Medulla oblongata (tissue), 1 donor: Measurements from ENCODE around the gene TMF1.

Source experiments
- DNase-seq: peaks from one replicate; pipeline ENCODE4 v3.0.0-alpha.2; 2015; ENCODE audit errors: extremely low spot score

The TMF1 gene, protein sequence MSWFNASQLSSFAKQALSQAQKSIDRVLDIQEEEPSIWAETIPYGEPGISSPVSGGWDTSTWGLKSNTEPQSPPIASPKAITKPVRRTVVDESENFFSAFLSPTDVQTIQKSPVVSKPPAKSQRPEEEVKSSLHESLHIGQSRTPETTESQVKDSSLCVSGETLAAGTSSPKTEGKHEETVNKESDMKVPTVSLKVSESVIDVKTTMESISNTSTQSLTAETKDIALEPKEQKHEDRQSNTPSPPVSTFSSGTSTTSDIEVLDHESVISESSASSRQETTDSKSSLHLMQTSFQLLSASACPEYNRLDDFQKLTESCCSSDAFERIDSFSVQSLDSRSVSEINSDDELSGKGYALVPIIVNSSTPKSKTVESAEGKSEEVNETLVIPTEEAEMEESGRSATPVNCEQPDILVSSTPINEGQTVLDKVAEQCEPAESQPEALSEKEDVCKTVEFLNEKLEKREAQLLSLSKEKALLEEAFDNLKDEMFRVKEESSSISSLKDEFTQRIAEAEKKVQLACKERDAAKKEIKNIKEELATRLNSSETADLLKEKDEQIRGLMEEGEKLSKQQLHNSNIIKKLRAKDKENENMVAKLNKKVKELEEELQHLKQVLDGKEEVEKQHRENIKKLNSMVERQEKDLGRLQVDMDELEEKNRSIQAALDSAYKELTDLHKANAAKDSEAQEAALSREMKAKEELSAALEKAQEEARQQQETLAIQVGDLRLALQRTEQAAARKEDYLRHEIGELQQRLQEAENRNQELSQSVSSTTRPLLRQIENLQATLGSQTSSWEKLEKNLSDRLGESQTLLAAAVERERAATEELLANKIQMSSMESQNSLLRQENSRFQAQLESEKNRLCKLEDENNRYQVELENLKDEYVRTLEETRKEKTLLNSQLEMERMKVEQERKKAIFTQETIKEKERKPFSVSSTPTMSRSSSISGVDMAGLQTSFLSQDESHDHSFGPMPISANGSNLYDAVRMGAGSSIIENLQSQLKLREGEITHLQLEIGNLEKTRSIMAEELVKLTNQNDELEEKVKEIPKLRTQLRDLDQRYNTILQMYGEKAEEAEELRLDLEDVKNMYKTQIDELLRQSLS

DNA sequence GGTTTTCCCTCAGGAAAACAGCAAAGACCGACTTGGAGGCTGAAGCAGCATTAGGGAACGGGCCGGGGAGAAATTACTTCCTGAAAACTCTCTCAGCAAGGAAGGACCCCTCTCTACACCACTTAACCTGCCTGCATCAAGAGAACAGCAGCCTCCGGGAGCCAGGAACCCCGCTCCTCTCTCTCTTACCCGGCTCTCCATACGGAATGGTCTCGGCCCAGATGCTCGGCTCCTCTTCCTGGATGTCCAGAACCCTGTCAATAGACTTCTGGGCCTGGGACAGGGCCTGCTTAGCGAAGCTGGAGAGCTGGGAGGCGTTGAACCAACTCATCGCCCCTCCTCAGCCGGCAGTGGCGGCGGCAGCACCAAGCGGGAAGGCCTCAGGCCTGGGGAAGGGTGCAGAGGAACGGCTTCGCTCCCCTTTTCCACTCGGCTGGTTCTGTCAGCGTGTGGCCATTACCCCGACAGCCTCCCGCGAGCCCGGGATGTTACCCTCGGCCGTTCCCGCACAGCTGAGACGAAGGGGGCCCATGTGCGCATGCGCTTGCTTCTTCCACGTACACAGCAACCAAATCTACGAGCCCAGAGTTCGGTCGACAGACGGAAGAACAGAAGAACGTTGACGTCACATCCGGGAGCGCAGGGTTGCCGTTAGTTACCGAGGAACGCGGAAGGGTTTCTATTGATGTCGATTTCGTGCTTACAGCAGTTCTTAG is at the start of gene TMF1:
Gene TMF1 (minus strand): TSS at position 578 of the 716 bp plus-strand sequence. CDS start 247 bp downstream, at position 331.
- DNase-seq = peak; percentile 98

DNA sequence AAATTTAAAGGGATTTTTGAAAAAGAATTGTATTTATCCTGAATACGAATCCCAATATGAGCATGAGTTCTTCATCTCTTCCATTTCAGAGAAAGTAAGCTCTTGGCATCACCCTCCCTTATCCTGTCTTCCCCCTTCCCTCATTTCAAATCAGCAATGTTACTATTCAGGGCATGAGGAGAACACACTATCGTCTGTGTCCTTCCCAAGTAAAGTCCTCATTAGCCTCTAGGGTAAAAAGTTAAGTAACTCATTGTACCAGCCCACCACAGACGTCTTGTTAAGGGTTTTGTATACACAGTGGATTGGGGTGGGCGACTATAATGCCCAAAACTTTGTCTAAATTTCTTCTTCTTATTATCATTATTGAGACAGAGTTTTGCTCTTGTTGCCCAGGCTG is 47.4 kb upstream of the TMF1 start:
- no peak for DNase-seq

DNA sequence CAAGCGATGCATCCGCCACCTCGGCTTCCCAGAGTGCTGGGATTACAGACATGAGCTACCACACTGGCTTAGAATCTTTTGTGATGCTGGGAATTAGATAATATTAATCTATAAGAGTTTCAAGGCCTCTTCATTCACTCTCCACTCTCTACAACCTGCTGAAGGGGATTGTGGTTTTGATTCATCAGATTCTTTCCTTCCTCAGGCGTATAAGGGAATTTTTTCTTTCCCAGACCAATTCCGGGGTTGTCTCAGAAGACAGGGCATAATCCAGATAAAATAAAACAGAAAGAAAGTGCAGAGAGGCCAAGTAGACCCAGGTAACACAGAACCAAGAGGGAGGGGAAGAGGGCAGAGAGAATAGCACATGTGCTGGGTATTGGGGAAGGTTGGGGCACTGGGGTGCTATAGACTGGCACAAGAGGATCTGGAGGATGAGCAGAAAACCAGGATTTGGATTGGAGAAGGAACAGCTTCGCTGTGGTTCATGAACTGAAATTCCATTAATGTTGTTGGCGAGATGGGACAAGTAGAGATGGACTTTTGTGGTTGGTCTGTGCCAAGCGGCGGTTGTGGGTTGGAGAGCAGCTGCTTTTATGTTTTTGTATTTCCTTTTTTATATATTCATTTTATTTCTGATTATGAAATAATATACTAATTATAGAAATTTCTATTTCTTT is 45.4 kb upstream of the TMF1 start:
- DNase-seq = no peak

DNA sequence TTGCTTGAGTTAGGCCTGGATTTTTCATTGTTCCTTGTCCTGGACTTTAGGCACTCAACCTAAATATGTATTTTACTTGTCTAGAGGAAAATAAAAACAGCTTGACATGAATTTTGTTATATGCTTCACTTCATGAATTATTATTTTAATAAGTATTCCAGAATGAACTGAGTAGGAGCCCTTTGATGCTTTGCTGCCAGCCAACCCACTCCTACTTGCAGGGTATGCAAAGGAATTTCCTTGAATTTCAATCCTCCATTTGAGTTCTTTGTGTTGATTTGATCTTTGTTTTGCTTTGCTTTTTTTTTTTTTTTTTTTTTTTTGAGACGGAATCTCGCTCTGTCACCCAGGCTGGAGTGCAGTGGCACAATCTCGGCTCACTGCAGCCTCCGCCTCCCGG is 44.2 kb upstream of the TMF1 start:
- no peak for DNase-seq

DNA sequence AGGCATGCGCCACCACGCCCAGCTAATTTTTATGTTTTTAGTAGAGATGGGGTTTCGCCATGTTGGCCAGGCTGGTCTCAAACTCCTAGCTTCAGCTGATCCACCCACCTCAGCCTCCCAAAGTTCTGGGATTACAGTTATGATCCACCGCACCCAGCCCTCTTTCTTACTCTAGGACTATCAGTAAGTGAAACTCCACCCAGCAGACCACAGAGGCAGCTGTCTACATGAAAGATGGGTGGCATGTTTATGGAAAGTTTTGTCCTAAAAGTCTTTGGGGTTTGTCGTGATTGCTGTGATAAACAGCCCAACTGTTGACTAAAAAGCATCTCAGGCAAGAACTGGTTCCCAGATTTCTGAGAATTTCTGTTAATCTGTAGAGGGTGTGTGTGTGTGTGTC is 43.5 kb upstream of the TMF1 start:
- no peak for DNase-seq

DNA sequence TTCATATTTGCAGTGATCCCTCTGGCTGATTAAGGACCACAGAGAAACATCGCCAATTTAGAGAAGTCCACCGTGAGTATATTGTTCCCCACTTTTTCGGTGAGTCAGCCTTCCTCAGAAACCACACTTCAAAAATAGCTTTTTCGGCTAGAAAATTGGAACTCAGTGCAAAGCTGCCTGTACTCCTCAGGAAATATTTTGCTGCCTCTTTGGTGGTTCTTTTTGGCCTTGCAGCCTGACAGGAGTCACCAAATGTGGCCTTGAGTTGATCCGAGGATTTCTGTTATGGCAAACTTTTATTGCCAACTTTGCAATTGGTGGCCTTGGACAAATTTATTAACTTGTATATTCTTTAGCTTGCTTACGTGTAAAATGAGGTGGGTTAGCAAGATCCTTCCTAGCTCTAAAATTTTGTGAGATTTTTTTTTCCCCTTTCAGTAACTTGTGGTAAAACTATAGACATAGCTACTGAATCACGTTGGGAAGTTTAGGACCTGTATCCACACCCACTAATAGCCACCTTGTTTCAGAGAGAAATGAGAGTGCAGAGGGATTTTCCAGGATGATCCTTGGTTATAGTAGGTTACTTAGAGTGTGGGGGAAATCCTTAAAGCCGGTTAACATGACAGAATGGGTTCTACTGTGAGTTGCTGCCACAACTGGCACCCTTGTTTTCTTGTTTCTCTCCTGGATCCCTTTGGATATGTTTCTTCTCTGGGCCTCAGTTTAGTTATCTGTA is 42.5 kb upstream of the TMF1 start:
- DNase-seq = peak; percentile 79

DNA sequence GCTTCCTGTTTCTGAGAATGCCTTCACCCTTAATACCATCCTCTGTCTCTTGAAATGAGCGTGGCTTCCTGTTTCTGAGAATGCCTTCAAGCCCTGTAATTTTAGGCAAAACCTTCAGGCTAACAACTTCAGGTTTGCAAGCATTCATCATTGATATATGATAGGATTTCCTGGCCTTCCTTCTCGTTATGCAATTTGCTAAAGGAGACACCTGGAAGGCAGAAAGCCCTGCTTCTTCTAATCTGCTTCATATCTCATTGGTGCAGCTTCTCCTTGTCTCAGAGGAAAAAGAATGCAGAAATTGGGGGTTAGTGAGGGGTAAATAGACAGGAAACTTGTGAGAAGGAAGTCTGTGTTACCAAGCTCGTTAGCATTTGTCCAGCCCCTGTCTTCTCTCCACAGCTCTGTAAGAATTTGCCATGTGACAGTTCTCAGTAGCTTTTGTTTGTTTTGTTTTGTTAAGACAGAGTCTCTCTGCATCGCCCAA is 39.9 kb upstream of the TMF1 start:
- DNase-seq = peak; percentile 92

DNA sequence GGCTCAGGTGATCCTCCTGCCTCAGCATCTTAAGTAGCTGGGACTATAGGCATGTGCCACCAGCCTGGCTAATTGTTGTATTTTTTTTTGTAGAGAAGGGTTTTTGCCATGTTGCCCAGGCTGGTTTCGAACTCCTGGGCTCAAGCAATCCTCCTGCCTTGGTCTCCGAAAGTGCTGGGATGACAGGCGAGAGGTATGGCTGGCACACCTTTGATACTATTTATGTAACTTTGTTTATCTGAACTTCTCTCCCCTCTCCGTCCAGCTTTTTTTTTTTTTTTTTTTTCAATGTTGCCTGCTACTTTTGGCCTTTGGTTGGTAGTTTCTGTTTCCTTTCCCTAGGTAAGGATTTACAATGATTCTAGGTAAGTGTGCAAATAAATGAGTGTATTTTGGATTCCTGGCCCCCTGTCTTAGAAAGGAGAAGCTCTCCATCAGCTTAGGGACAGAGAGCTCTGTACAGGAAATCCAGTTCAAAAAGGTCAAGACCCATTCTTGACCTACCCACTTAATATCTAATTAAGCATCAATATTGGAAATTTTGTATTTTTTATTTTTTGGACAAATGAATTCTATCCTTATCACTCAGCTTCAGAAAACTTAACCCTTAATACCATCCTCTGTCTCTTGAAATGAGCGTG is 39.4 kb upstream of the TMF1 start:
- DNase-seq = no peak

DNA sequence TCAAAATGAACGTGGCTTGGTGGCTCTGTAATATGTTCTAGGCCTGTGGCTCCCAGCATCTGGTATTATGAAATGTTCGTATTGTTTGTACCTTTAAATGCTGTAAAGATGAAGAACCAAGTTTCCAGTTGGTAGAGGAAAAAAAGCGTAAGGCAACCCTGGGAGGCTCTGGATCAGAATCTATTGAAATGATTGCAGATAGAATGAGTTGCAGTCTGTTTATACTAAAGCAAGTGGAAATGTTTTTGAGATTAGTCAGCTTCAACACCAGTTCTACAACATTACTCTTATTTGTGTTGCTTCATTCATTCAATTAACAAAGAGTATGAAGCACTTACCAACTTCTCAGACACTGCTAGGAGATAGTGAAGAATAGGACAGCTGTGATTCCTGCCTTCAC is 37.9 kb upstream of the TMF1 start:
- no peak for DNase-seq

DNA sequence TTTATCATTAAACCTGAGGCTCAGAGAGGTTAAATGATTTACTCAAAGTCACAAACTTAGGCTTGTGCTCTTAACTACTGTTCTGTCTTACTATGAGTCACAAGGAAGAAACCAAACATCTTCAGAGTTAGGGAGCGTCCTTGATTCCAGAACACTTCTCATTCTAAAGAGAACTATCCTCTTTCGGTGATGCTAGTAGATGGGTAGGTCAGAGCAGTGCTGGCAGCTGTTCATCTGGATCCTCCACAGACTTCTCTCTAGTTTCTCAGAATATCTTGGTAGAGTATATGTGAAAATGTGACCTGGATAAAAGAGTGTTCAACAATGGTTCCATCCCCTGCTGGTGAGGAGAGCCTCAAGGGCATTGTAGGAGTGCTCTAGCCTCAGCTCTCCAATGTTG is 35.9 kb upstream of the TMF1 start:
- peak; percentile 48 for DNase-seq

DNA sequence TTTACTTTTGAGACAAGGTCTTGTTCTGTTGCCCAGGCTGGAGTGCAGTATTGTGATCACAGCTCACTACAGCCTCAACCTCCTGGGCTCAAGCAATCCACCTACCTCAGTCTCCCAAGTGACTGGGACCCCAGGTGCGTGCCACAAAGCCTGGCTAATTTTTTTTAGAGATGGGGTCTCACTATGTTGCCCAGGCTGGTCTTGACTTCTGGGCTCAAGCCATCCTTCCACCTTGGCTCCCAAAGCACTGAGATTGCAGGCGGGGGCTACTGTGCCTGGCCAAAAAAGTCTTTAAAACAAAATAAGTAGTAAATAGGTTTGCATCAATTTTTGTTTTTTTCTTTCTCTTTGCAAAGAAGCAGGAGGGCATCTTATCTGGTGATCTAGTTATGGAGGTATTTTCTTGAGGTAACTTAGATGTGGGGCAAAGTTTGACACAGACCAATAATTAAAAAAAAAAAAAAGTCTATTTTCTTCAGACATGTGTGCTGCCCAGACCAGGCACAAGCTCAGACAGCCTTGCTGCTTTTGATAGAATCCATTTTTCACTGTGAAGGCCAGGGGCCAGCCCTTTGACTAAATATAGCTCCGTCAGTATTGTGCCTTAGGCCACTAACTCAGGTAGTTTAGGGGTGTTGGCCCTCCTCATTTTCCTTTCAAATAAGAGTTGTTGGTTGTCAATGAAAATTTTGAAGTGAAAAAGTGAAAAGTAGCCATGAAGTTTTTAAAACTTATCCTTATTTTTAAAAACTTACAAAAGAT is 35.1 kb upstream of the TMF1 start:
- DNase-seq = no peak

DNA sequence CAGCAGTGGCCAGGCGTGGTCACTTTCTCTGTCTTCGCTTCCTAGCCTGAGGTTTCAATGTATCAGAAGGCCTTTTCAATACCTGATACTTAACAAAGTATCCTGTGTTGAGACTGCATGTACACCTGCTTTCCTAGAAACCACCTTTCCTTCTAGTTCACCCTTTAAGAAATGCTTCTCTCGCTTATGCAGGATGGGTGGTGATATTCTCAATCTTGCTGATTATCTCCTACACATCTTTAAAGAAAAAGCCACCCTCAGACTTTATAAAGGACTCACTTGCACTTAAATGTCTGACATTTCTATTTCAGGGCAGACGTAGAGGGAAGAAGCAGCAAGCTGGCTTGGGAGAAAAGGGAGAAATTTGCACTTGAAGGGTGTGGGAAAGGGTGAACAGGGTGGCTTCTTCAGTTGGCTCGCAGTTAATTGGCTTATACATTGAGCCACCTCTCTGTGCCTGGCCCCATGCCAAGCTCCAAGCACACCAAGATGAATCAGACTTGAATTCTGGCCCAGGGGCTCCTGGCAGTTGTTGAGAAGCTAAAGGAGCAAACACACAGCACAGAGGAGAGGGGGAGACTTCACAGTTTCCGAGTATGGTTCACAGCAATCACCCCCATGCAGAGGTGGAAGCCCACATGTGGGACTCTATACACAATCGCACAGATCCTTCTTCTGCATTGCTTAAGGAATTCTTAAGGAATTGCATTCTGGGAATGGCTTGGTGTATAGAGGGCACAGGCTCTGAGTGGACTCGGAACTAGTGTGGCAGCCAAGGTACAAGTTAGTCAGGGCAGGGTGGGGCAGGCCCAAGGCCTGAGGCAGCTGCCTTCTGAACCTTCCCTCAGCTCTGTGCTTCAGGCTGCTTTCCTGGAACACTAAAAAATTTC is 33.9 kb upstream of the TMF1 start:
- DNase-seq = peak; percentile 85

DNA sequence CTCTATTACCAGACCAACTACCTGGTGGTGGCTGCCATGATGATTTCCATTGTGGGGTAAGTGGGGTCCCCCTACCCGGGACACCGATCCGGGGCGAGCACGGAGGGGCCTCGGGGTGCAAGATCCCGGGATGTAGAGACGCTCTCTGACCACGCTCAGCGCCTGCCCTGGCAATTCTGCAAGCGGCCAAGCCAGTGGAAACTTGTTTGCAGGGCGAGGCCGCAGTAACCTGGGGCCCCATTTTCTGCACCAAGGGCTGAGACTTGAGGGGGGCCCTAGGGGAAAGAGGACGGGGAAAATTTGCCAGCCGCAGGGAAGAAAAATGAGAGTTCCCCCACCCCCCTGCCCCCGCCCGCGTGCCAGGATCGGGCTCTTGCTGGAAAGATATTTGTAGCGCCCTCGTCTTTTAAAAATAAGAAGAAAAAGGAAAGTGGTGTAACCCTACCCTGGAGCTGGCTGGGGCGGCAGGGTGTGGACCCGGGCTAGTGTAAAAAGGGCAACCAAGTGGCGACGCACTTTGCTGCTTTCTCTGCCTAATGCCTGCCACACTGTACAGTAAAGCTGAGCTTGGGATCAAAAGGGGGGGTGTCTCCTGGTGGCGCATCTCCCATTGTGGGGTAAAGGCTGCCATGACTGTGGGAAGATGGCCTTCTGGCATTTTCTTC is 33.2 kb upstream of the TMF1 start:
- peak; percentile 83 for DNase-seq

DNA sequence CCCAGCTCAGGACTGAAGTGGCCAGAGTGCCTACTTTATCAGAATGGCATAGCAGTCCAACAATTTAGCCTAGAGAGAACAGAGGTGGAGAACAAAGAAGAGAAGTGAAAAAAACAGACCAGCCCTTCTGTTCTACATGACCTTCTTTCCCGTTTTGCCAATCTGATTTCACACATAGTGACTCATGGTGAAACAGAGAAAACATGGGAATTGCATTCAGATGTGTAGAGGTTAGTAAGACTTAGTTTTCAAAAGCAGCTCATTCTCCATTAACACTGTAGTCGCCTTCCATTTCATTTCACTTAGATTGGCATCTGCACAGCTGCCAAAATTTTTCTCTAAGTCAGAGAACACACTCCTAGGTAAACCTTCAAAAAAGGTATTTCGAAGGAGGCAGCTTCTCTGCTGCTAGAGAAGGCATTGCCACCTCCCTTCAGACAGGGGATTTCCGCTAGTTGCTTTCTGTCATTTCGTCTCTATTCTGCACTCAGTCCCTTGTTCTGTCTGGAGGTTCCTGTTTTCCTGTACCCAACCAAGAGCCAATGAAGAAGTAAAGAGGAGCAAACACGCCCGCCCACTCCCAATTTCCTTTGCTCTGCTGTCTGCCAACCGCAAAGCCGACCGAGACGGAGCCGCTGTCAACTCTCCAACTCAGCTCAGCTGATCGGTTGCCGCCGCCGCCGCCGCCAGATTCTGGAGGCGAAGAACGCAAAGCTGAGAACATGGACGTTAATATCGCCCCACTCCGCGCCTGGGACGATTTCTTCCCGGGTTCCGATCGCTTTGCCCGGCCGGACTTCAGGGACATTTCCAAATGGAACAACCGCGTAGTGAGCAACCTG is 32.4 kb upstream of the TMF1 start, which contains the start of gene ARL6IP5:
Gene ARL6IP5 (plus strand): TSS at position 612 of the 842 bp plus-strand sequence. CDS start 111 bp downstream, at position 723.
- DNase-seq = peak; percentile 95

DNA sequence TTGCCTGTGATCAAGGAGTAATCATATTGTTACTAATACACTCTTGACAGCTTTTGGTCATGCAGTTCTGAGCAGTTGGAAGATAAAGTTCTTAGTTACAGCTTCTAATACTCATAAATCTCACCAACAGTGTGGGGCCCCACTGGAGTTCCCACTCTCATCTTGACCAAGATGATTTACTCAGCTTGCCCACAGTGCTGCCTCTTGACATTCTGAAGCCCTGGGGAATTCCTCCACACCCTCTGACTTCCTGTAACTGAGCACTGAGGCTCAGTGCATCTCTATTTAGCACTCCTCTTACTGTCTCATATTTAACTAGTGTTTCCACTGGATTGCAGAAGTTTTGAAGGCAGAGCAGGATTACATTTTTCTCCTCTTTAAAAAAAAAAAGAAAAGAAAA is 30.7 kb upstream of the TMF1 start:
- DNase-seq = peak; percentile 82

DNA sequence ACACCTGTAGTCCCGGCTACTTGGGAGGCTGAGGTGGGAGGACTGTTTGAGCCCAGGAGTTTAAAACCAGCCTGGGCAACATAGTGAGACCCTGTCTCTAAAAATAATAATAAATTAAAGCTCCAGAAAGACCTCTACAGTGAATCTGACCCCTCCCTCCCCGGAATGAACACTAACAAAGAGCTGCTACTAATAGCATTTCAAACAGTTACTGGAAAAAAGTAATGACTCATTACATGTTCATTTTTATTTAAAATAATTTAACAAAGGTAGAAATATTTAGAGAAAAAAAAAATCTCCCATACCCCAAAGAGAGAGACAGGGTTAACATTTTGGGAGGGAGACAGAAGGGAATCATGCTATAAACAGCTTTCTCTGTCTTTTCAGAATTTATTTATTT is 30.2 kb upstream of the TMF1 start:
- DNase-seq = no peak
